Epithelial cell of esophagus (primary cell): ENCODE results near the gene SHC1.

Source experiments
- DNase-seq: peaks from one replicate; pipeline ENCODE4 v3.0.0; 2010; ENCODE audit warnings: low read depth
- H3K4me3 ChIP-seq: 2 replicates; pipeline ENCODE4 v1.5.1; 2011; ENCODE audit warnings: mild to moderate bottlenecking, low read length, control low read depth
- TF ChIP-seq, protein P1 (sequence below): IDR thresholded peaks from 2 replicates; pipeline ENCODE4 v1.5.1; 2011; ENCODE audit warnings: low read depth, mild to moderate bottlenecking, low read length, control low read depth, inconsistent platforms; ENCODE audit not compliant: insufficient read depth; ENCODE audit errors: missing control alignments

The SHC1 gene

DNA sequence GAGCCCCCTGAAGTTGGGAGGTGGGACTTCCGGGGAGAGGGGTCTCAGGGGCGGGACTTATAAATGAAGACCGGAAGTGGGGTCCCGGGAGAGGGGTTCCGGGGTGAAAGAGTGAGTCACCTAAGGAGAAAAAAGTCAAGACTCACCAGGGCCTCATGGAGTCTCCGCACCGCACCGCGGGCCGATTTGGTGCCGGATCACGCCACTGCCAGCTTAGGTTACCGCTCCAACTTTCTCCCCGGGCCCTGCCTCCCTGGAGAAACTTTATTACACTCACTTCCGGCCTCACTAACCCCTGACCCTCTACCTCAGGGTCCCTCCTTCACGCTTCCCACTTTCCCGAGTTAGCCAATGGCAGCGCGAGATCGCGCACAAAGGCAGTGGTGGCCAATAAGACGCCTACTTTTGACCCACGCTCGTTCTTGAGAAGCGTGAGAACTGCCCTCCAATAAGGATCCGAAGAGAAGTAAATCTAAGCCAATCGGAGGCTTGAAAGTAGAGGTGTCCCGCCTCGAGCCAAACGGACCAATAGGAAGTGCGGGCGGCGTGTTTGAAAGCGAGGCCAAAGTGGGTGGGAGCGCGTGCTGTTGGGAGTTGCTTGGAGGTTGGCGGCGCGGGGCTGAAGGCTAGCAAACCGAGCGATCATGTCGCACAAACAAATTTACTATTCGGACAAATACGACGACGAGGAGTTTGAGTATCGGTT, 3.7 kb upstream of the SHC1 start, which contains the start of gene CKS1B:
CKS1B (plus strand) TSS at position 580 of the 706 bp plus-strand sequence; CDS start at position 645, 65 bp downstream.
- DNase-seq, result peak; percentile 100
- H3K4me3 ChIP-seq, result peak within 1 kb of the TSS; percentile 61
- TF ChIP-seq, protein P1, sequence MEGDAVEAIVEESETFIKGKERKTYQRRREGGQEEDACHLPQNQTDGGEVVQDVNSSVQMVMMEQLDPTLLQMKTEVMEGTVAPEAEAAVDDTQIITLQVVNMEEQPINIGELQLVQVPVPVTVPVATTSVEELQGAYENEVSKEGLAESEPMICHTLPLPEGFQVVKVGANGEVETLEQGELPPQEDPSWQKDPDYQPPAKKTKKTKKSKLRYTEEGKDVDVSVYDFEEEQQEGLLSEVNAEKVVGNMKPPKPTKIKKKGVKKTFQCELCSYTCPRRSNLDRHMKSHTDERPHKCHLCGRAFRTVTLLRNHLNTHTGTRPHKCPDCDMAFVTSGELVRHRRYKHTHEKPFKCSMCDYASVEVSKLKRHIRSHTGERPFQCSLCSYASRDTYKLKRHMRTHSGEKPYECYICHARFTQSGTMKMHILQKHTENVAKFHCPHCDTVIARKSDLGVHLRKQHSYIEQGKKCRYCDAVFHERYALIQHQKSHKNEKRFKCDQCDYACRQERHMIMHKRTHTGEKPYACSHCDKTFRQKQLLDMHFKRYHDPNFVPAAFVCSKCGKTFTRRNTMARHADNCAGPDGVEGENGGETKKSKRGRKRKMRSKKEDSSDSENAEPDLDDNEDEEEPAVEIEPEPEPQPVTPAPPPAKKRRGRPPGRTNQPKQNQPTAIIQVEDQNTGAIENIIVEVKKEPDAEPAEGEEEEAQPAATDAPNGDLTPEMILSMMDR, result no peak

DNA sequence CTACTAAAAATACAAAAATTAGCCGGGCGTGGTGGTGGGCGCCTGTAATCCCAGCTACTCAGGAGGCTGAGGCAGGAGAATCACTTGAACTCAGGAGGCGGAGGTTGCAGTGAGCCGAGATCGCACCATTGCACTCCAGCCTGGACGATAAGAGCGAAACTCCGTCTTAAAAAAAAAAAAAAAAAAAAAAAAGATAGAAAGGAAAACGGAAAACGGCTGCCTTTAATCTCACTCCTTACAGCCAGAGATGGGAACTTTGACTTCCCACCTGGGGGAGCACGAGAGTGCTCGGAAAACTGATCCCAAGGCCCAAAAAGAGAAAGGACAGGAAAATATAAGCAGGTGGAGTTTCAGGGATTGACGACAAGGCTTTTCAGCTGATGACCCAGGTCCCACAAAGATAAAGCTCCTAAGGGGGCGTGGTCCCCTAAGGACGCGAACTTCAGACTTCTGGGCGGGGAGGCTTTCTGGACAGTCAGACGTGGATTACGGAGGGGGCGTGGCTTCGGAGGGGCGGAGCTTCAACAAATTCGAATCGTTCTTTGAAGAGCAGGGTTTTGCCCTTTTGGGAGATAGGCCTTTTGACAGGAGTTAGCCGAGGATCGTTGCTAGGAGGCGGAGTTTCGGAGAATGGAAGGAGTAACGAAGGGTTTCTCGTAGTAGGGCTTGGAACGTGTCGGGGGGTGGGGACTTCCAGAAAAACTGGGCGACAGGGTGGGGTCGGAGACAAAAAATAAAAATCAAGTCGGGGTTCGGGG, 3.0 kb upstream of the SHC1 start:
- H3K4me3 ChIP-seq, result peak overlapping the region; percentile 61
- TF ChIP-seq, protein P1, result peak; percentile 43
- DNase-seq, result peak; percentile 98

DNA sequence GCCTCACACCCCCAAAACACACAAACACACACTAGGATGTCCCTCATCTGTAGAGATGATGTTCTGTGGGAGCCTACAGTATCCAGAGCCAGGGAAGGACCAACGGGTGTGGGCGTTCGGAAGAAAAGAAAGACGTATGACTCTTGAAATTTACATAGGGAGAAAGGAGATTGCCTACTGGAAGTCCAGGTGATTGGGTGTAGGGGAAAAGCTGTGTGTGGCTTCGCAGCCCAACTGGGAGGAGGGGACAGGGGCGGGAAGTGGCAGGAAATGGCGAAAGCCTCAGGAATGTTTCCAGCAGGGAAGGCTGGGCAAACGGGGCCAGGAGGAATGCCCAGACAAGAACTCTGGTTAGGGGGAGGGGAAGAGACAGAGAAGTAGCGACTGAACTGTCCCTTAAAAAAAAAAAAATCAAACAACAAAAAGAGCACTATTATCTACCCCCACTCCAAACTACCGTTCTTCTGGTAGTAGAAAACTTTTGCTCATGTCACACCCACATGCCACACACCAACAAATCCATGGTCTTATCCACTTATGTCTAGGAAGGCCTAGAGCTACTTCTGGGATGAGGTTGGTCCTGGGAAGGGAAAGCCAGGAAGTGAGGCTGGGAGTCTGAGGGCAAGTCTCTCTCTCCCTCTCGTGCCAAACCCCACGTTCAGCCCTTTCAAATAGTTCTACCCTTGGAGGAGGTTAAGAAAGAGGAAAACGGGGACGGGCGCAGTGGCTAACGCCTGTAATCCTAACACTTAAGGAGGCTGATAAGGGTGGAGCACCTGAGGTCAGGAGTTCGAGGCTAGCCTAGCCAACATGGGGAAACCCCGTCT, 2.2 kb upstream of the SHC1 start:
- DNase-seq, result peak; percentile 98
- peak overlapping the region; percentile 61 for H3K4me3 ChIP-seq
- TF ChIP-seq, protein P1, result no peak

DNA sequence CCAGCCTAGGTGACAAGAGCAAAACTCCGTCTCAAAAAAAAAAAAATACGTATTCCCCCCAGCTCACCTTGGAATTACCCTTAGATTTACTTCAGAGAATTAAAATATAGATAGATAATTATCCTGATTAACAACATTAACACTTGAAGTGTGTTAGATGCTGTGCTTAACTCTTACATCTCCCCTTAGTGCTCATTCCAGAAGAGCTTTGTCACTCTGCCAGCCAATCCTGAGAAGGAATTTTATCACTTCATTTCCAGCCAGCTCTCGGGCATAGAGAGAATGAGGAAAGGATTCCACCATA, 1.6 kb upstream of the SHC1 start:
- TF ChIP-seq, protein P1, result no peak
- DNase-seq, result no peak
- peak overlapping the region; percentile 44 for H3K4me3 ChIP-seq

DNA sequence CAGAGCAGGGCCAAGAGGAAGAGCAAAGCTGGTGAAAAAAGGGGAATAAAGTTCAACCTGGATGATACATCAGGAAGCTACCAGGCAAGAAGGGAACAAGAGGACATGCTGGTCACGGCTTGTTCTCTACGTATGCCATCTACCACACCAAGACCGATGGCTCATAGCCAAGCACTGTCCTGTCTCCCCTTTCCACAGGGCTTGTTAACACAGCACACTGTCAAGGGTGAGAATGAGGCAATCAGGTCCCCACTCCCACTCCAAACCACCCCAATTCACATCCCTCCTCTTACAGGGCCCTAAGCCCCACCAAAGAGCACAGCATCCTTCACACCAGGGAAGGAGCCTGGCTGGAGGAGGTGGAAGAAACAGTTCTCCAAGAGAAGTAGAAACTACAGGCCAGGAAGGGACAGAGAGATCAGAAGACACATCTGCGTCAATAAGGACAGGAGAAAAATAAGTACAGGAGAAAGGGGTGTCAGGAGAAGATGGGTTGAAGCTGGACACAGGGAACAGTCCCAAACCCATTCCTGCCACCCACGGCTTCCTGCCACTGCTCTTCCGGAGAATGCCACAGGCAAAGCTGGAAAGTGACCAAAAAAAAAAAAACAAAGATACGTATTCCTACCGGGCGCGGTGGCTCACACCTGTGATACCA, 923 bp upstream of the SHC1 start:
- TF ChIP-seq, protein P1, result no peak
- peak overlapping the region; percentile 96 for H3K4me3 ChIP-seq
- DNase-seq, result peak; percentile 85

DNA sequence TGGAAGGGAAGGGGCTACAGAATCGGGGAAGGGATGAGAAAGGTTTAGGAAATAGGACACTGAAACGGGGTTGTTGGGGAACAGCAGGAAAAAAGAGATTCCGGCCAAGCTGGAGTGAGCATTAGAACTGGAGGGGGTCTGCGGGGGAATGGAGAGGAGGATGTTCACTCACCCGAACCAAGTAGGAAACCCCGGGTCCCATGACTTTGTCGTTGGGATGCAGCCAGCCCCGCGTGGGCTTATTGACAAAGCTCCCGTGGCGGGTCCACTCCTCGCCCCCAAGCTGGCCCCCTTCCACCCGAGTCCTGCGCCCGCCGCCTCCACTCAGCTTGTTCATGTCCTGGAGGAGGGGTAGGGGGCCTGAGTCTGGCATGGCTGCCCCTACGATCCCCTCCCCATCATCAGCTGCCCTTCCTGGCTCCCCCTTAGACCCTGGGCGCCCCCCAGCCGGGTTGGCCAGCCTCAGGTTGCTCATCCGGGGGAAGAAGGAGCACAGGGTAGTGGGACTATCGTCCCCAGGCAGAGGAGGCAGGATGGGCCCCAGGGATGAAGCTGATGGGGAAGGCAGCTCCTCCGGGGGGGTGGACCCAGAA, 591 bp downstream of the SHC1 start:
- H3K4me3 ChIP-seq, result peak overlapping the region; percentile 96
- no peak for DNase-seq

More for the DNA sequence above, 591 bp downstream of the SHC1 start:
- TF ChIP-seq, protein P1, result no peak
